ENCODE measurements around the gene NTF4.
"Not testable (repeated sequence)": the region's sequence is repeated elsewhere in the genome, so short reads cannot be mapped to it uniquely, and the experiment has no call there.

- not testable (repeated sequence) for TF ChIP-seq CTCF (conservative IDR thresholded peaks at IDR 0.05; ENCODE audit: low read depth, low read length); EZH2 (IDR thresholded peaks at IDR 0.05; ENCODE audit: low read length, unreplicated experiment)
Measured at GRCh38 chr19:49050376-49051033, 14.1 kb downstream of the NTF4 start.

All from PC-3 (cell line).